Progenitor cell of endocrine pancreas (in vitro differentiated cells): ENCODE measurements around the gene NPR2. TPM values are rescaled to one million over a fixed set of nuclear protein-coding genes. Genes with fewer than 3 reads are reported as not detected.

Source experiments
- DNase-seq: peaks from one replicate; pipeline ENCODE4 v3.0.0; 2021; ENCODE audit warnings: low spot score; ENCODE audit not compliant: unreplicated experiment
- H3K27ac Mint-ChIP-seq: 2 replicates; pipeline ENCODE4 v1.8.0; 2021; ENCODE audit warnings: mild to moderate bottlenecking, moderate library complexity, mixed read lengths
- H3K27me3 Mint-ChIP-seq: 2 replicates; pipeline ENCODE4 v1.8.0; 2021; ENCODE audit warnings: mixed read lengths
- H3K36me3 Mint-ChIP-seq: 2 replicates; pipeline ENCODE4 v1.8.0; 2022; ENCODE audit warnings: mixed read lengths; ENCODE audit not compliant: insufficient read depth
- H3K4me1 Mint-ChIP-seq: 2 replicates; pipeline ENCODE4 v1.8.0; 2021; ENCODE audit warnings: low read depth, mixed read lengths
- H3K4me3 Mint-ChIP-seq: 2 replicates; pipeline ENCODE4 v1.8.0; 2021; ENCODE audit warnings: low read depth, mild to moderate bottlenecking, moderate library complexity, mixed read lengths
- H3K9me3 Mint-ChIP-seq: 2 replicates; pipeline ENCODE4 v1.8.0; 2021; ENCODE audit warnings: low read depth, mixed read lengths
- CTCF ChIP-seq: fragments of 200-600 bp; sonication (generic); IDR thresholded peaks from one replicate; pipeline ENCODE4 v1.5.0; 2021; ENCODE audit warnings: antibody characterized with exemption, mild to moderate bottlenecking; ENCODE audit not compliant: unreplicated experiment
- total RNA-seq: library from RNA; stranded (reverse); gene quantifications from 2 replicates; pipeline ENCODE4 v1.2.1, GENCODE V29; 2021

Gene NPR2
- total RNA-seq, 1 donor from 2014 or later = 23.4 TPM

GRCh38 chr9:35763803-35764202 is 27.6 kb upstream of the NPR2 start:
- H3K36me3 Mint-ChIP-seq = peaks cover 1% of the 10 kb centered on the region
- H3K27me3 Mint-ChIP-seq = no peaks in the 10 kb centered on the region
- no peak overlapping the region for H3K4me3 Mint-ChIP-seq
- DNase-seq = no peak
- H3K4me1 Mint-ChIP-seq = peaks cover 16% of the 10 kb centered on the region
- no peak overlapping the region for H3K27ac Mint-ChIP-seq
- no peak for TF ChIP-seq CTCF
- H3K9me3 Mint-ChIP-seq = no peaks in the 10 kb centered on the region

GRCh38 chr9:35766997-35767396 is 24.4 kb upstream of the NPR2 start:
- Mint-ChIP-seq H3K4me3 (no peak overlapping the region), H3K4me1 (no peaks in the 10 kb centered on the region), H3K9me3 (no peaks in the 10 kb centered on the region), H3K36me3 (no peaks in the 10 kb centered on the region), H3K27me3 (no peaks in the 10 kb centered on the region), H3K27ac (no peak overlapping the region)
- no peak for TF ChIP-seq CTCF
- no peak for DNase-seq

- H3K27ac Mint-ChIP-seq = no peak overlapping the region
Measured at GRCh38 chr9:35767458-35767857, 23.9 kb upstream of the NPR2 start.

GRCh38 chr9:35769763-35770162 is 21.6 kb upstream of the NPR2 start:
- Mint-ChIP-seq H3K36me3 (no peaks in the 10 kb centered on the region), H3K4me3 (no peak overlapping the region), H3K27me3 (no peaks in the 10 kb centered on the region), H3K9me3 (no peaks in the 10 kb centered on the region), H3K4me1 (no peaks in the 10 kb centered on the region), H3K27ac (no peak overlapping the region)
- DNase-seq = no peak
- no peak for TF ChIP-seq CTCF

More at GRCh38 chr9:35767458-35767857, 23.9 kb upstream of the NPR2 start:
- TF ChIP-seq CTCF = no peak
- H3K36me3 Mint-ChIP-seq = no peaks in the 10 kb centered on the region
- H3K27me3 Mint-ChIP-seq = no peaks in the 10 kb centered on the region
- H3K4me1 Mint-ChIP-seq = no peaks in the 10 kb centered on the region
- H3K4me3 Mint-ChIP-seq = no peak overlapping the region
- H3K9me3 Mint-ChIP-seq = no peaks in the 10 kb centered on the region
- DNase-seq = no peak

- H3K36me3 Mint-ChIP-seq = no peaks in the 10 kb centered on the region
- no peak overlapping the region for H3K4me3 Mint-ChIP-seq
- no peaks in the 10 kb centered on the region for H3K9me3 Mint-ChIP-seq
- TF ChIP-seq CTCF = no peak
- H3K27ac Mint-ChIP-seq = no peak overlapping the region
- H3K4me1 Mint-ChIP-seq = peaks cover 3% of the 10 kb centered on the region
- no peaks in the 10 kb centered on the region for H3K27me3 Mint-ChIP-seq
- no peak for DNase-seq
Measured at GRCh38 chr9:35771075-35771433, 20.3 kb upstream of the NPR2 start.
